K562 (cell line): ENCODE measurements around the gene KCTD15. TPM values are rescaled to one million over a fixed set of nuclear protein-coding genes. Genes with fewer than 3 reads are reported as not detected.

Source experiments
- ATAC-seq: fragments of 200-7000 bp; cut with Tn5 transposase; 3 replicates; pipeline ENCODE4 v1.9.1; 2020; ENCODE audit warnings: moderate library complexity
- BruUV-seq: library from RNA; stranded (reverse); fragments of 400-500 nt; replicated peaks from 2 replicates; lab custom pipeline; 2021; lab: Mats Ljungman, UMichigan
- CTCF ChIA-PET: fragments of 300-600 bp; formaldehyde crosslinking; extraction: SDS; loops from one replicate; lab custom pipeline; 2021; ENCODE audit warnings: low intra/inter-chr PET ratio; lab: Yijun Ruan, JAX
- POLR2A ChIA-PET: fragments of 300-600, 350-650 bp; sonication (Branson Sonifier 250); formaldehyde crosslinking; extraction: SDS; loops from one replicate; lab custom pipeline; 2021; ENCODE audit warnings: antibody characterized with exemption, inconsistent platforms; lab: Yijun Ruan, JAX
- DNase-seq, 4 experiments: peaks; one replicate each; pipeline versions ENCODE4 v3.0.0 to v3.0.0-alpha.2; 2011 to 2018; ENCODE audit warnings: low spot score in 3 of 4, mixed read lengths in 3 of 4; ENCODE audit errors: extremely low read depth in 1 of 4
- FAIRE-seq: peaks from 2 replicates; lab custom pipeline; 2011; peaks lifted over from hg19 to GRCh38; lab: Jason Lieb, UNC
- H2AFZ ChIP-seq: 2 replicates; pipeline ENCODE4 v1.6.0; 2011; ENCODE audit warnings: low read depth, low read length, control low read depth, inconsistent platforms
- H3K27ac ChIP-seq: fragments of 200-600 bp; 3 replicates; pipeline ENCODE4 v1.8.0; 2011; ENCODE audit warnings: low read depth, mild to moderate bottlenecking, control low read depth, inconsistent platforms, low read length, moderate library complexity, mixed read lengths; ENCODE audit errors: extremely low read depth
- H3K27me3 ChIP-seq, 2 experiments: fragments of 300-600 bp in 1 of 2; 2 replicates in 1 of 2; 3 replicates in 1 of 2; pipeline versions ENCODE4 v1.6.0 to v1.8.0; 2011; ENCODE audit warnings: inconsistent platforms in 2 of 2, low read length in 2 of 2, mild to moderate bottlenecking in 1 of 2, mixed read lengths in 1 of 2, moderate library complexity in 1 of 2; ENCODE audit not compliant: control insufficient read depth in 2 of 2, insufficient read depth in 2 of 2
- H3K36me3 ChIP-seq: fragments of 300-600 bp; 3 replicates; pipeline ENCODE4 v1.8.0; 2011; ENCODE audit warnings: mild to moderate bottlenecking, low read length, inconsistent platforms; ENCODE audit not compliant: control insufficient read depth, insufficient read depth
- H3K4me1 ChIP-seq, 2 experiments: fragments of 200-600 bp in 1 of 2; replicated peaks in 1 of 2; 2 replicates in 1 of 2; 3 replicates in 1 of 2; pipeline versions ENCODE4 v1.5.1 to v1.8.0; 2011; ENCODE audit warnings: inconsistent platforms in 2 of 2, low read length in 2 of 2, mild to moderate bottlenecking in 1 of 2, mixed read lengths in 1 of 2, moderate library complexity in 1 of 2; ENCODE audit not compliant: control insufficient read depth in 2 of 2, insufficient read depth in 2 of 2
- H3K4me2 ChIP-seq: 2 replicates; pipeline ENCODE4 v1.6.1; 2011; ENCODE audit warnings: low read length, control low read depth, inconsistent platforms, mixed read lengths; ENCODE audit not compliant: insufficient read depth
- H3K4me3 ChIP-seq: fragments of 200-600 bp; sonication (generic), shearing (Covaris generic); 2 replicates; pipeline ENCODE4 v1.5.1; 2016; ENCODE audit warnings: control low read depth, inconsistent platforms
- H3K79me2 ChIP-seq: fragments of 200-600 bp; 3 replicates; pipeline ENCODE4 v1.8.0; 2011; ENCODE audit warnings: low read length, inconsistent platforms; ENCODE audit not compliant: control insufficient read depth, insufficient read depth
- H3K9ac ChIP-seq, 2 experiments: 2 replicates each; pipeline versions ENCODE4 v1.6.0 to v1.6.1; 2011; ENCODE audit warnings: low read depth in 2 of 2, low read length in 2 of 2, control low read depth in 1 of 2, inconsistent platforms in 1 of 2, mild to moderate bottlenecking in 1 of 2, mixed read lengths in 1 of 2; ENCODE audit not compliant: insufficient read depth in 1 of 2
- H3K9me1 ChIP-seq: one replicate; pipeline ENCODE4 v1.6.0; 2011; ENCODE audit warnings: inconsistent platforms, mild to moderate bottlenecking, low read length, moderate library complexity; ENCODE audit not compliant: control insufficient read depth, insufficient read depth
- H3K9me3 ChIP-seq: replicated peaks from 2 replicates; pipeline ENCODE4 v1.5.1; 2011; ENCODE audit warnings: low read depth, low read length, inconsistent platforms; ENCODE audit not compliant: control insufficient read depth, insufficient read depth
- H4K20me1 ChIP-seq: replicated peaks from 2 replicates; pipeline ENCODE4 v1.6.1; 2011; ENCODE audit warnings: low read length, inconsistent platforms, mixed read lengths; ENCODE audit not compliant: control insufficient read depth, insufficient read depth
- ATF1 ChIP-seq, 2 experiments: fragments of 450-650 bp in 1 of 2; IDR thresholded peaks; 2 replicates each; pipeline ENCODE4 v1.6.1; 2016; ENCODE audit warnings: missing compliant biosample characterization in 1 of 2, missing genetic modification characterization in 1 of 2
- CAMTA2 ChIP-seq: fragments of 250-450 bp; sonication (Bioruptor Pico); conservative IDR thresholded peaks from 2 replicates; pipeline ENCODE4 v1.5.1; 2022
- COPS2 ChIP-seq: fragments of 450-650 bp; conservative IDR thresholded peaks from 2 replicates; pipeline ENCODE4 v1.6.1; 2016; ENCODE audit warnings: mild to moderate bottlenecking, moderate library complexity
- KDM2B ChIP-seq: fragments of 250-450 bp; sonication (Bioruptor Pico); IDR thresholded peaks from 2 replicates; pipeline ENCODE4 v1.8.0; 2021; ENCODE audit warnings: mild to moderate bottlenecking, moderate library complexity
- NFXL1 ChIP-seq: fragments of 450-650 bp; formaldehyde crosslinking; IDR thresholded peaks from 2 replicates; pipeline ENCODE4 v1.4.0; 2021; ENCODE audit warnings: mild to moderate bottlenecking
- PML ChIP-seq: IDR thresholded peaks from 2 replicates; pipeline ENCODE4 v1.6.1; 2012; ENCODE audit warnings: low read length, inconsistent platforms
- SP2 ChIP-seq: IDR thresholded peaks from 2 replicates; pipeline ENCODE4 v1.6.1; 2011; ENCODE audit warnings: mild to moderate bottlenecking, low read depth, low read length, moderate library complexity; ENCODE audit not compliant: poor library complexity, severe bottlenecking; ENCODE audit errors: extremely low read depth
- TEAD2 ChIP-seq: fragments of 450-650 bp; IDR thresholded peaks from 2 replicates; pipeline ENCODE4 v1.6.1; 2016; ENCODE audit warnings: missing genetic modification characterization, control low read depth, missing compliant biosample characterization
- ZNF143 ChIP-seq: sonication (generic); formaldehyde crosslinking; IDR thresholded peaks from 2 replicates; pipeline ENCODE4 v1.9.0; 2022; ENCODE audit warnings: mild to moderate bottlenecking, missing genetic modification reagents
- ZNF41 ChIP-seq: fragments of 250-450 bp; sonication (Bioruptor Pico); conservative IDR thresholded peaks from 2 replicates; pipeline ENCODE4 v1.4.0; 2020; ENCODE audit warnings: mild to moderate bottlenecking
- ZNF589 ChIP-seq: fragments of 200-800 bp; sonication (Bioruptor generic); IDR thresholded peaks from 2 replicates; pipeline ENCODE4 v1.6.1; 2016; ENCODE audit warnings: low read depth, missing genetic modification characterization, missing compliant biosample characterization
- ZNF609 ChIP-seq: sonication (generic); formaldehyde crosslinking; IDR thresholded peaks from 2 replicates; pipeline ENCODE4 v1.8.1; 2023; ENCODE audit warnings: missing genetic modification reagents, mild to moderate bottlenecking, borderline replicate concordance
- WGBS: fragments of 100-300 bp; shearing (Covaris generic); methylation state at CpG from one replicate; pipeline ENCODE4 v1.1.6; 2016; ENCODE audit warnings: low coverage, mixed read lengths; ENCODE audit not compliant: insufficient coverage; ENCODE audit errors: missing lambda C conversion rate; 5-methylcytosine and 5-hydroxymethylcytosine counted together
- in situ Hi-C: fragments of 300-500 bp; cut with MboI; formaldehyde crosslinking; loops from 4 replicates; pipeline ENCODE4 v1.15.0; 2018; ENCODE audit warnings: inconsistent platforms, mixed read lengths
- intact Hi-C: fragments of 100-400 bp; cut with micrococcal nuclease; formaldehyde crosslinking; loops from 2 replicates; pipeline ENCODE4 v1.14.2; 2022
- polyA plus RNA-seq, 8 experiments: library from polyadenylated mRNA; depleted of rRNA in 4 of 8; stranded (reverse) in 5 of 8; unstranded in 3 of 8; fragments of >200 nt; fragmentation: Nextera tagmentation in 2 of 8; fragmentation: Illumina TruSeq in 1 of 8; extraction: Ambion mirVana in 2 of 8; extraction: Trizol in 1 of 8; gene quantifications; 2 replicates each; pipeline versions ENCODE4 v1.2.1 to v1.2.3, GENCODE V29; 2011 to 2014; ENCODE audit warnings: inconsistent platforms in 1 of 8, missing spikeins in 1 of 8
- total RNA-seq, 7 experiments: library from RNA; depleted of rRNA in 6 of 7; stranded (reverse); fragments of >200 nt in 6 of 7; fragmentation: Illumina TruSeq in 2 of 7; extraction: Trizol in 2 of 7; gene quantifications; 2 replicates each; pipeline versions ENCODE4 v1.2.1 to v1.2.3, GENCODE V29; 2011 to 2021; ENCODE audit warnings: low replicate concordance in 1 of 7

The KCTD15 gene
- total and polyA plus RNA-seq, 9 of the 15 experiments (the other 6 are each of a cell fraction or from before 2014, with no cell fraction given) = 1.7 to 49.0 (median 11.8) TPM

GRCh38 chr19:33808399-33808798, 11.7 kb downstream of the KCTD15 start:
- 75% methylated on average over 1 of the region's 1 CpG for WGBS
- ChIA-PET POLR2A (no interaction called here), CTCF (no interaction called here)
- no peaks in the 10 kb centered on the region for H3K9me3 ChIP-seq
- no peak overlapping the region for H3K4me2 ChIP-seq
- no peak overlapping the region for H3K4me3 ChIP-seq
- no peak overlapping the region for H3K27ac ChIP-seq
- in situ Hi-C loops (no loop called here), intact Hi-C loops (no loop called here)
- TF ChIP-seq ATF1 (CRISPR knock-in tag; IDR thresholded peaks at IDR 0.05) (no peak), ATF1 (tag; IDR thresholded peaks at IDR 0.05) (no peak), NFXL1 (no peak), KDM2B (CRISPR knock-in tag) (no peak), ZNF609 (CRISPR knock-in tag) (no peak), CAMTA2 (CRISPR knock-in tag) (no peak), ZNF143 (no peak), ZNF589 (no peak), PML (no peak), SP2 (no peak), COPS2 (no peak), ZNF41 (CRISPR knock-in tag) (no peak), TEAD2 (no peak)
- ATAC-seq (no peak), DNase-seq (no peak), FAIRE-seq (no peak)
- H2AFZ ChIP-seq = no peak overlapping the region
- H3K4me1 ChIP-seq = no peaks in the 10 kb centered on the region
- no peaks in the 10 kb centered on the region; the same call in 2 of the 3 replicates for H3K79me2 ChIP-seq
- no peaks in the 10 kb centered on the region for H4K20me1 ChIP-seq
- H3K36me3 ChIP-seq = peaks cover 72% of the 10 kb centered on the region; the same call in 2 of the 3 replicates
- no TSS peak for BruUV-seq
- no peaks in the 10 kb centered on the region for H3K27me3 ChIP-seq
- no peak overlapping the region for H3K9ac ChIP-seq
- H3K9me1 ChIP-seq = no peaks in the 10 kb centered on the region
